Measurements from ENCODE around the gene CPT1C. TPM values are rescaled to one million over a fixed set of nuclear protein-coding genes. Genes with fewer than 3 reads are reported as not detected.

CPT1C gene
- total RNA-seq, 4 donors from 2014 or later = 0.44 to 4.1 (median 2.2) TPM

DNA sequence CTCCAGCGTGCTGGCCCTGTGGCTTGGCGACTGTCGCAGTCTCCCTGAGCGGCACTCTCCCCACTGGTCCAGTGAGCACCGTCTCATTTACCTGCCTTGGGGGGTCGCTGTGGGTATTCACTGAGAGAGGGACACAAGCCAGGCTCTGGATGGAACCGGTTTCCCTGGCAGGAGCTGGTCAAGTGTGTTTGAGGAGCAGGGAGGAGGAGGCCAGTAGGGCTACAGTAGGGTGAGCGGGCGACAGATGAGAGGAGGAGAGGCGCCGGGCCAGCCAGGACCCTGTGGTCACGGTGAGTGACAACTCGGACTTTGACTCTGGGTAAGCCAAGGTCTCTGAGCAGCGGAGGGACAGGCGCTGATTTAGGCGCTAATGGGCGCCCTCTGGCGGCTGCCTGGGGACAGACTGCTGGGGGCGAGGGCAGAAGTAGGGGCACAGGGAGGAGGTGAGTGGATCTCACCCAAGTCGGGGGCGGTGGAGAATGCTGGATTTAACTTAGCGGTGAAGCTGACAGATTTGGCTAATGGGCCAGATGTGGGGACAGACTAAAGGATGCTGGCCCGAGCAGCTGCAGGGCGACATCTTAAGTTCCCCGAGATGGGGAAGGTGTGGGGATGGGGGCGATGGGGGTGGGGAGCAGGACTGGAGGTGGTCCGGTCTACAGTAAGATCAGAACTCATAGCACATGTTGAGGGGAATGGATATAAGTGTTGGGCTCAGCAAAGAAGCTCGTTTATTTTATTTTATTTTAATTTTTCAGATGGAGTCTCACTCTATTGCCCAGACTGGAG lies 18.6 kb upstream of the CPT1C start:
- Histone ChIP-seq H3K4me3 (peak overlapping the region in 1 of 4 donors; percentile 9), H3K36me3 (peaks cover 0 to 33% (median 0%) of the 10 kb centered on the region in 3 donors), H3K27ac (peak overlapping the region in 3 of 4 donors; percentile 60 to 77 (median 64)), H3K9me3 (no peaks in the 10 kb centered on the region), H3K4me1 (peaks cover 0 to 23% (median 3%) of the 10 kb centered on the region in 4 donors), H3K27me3 (no peaks in the 10 kb centered on the region)
- DNase-seq (ENCODE audit: low spot score in 2 of 2) = peak; percentile 40 to 61
- TF ChIP-seq, protein P1, sequence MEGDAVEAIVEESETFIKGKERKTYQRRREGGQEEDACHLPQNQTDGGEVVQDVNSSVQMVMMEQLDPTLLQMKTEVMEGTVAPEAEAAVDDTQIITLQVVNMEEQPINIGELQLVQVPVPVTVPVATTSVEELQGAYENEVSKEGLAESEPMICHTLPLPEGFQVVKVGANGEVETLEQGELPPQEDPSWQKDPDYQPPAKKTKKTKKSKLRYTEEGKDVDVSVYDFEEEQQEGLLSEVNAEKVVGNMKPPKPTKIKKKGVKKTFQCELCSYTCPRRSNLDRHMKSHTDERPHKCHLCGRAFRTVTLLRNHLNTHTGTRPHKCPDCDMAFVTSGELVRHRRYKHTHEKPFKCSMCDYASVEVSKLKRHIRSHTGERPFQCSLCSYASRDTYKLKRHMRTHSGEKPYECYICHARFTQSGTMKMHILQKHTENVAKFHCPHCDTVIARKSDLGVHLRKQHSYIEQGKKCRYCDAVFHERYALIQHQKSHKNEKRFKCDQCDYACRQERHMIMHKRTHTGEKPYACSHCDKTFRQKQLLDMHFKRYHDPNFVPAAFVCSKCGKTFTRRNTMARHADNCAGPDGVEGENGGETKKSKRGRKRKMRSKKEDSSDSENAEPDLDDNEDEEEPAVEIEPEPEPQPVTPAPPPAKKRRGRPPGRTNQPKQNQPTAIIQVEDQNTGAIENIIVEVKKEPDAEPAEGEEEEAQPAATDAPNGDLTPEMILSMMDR (IDR thresholded peaks at IDR 0.05) = peak; percentile 83 to 97 (median 90)
- no peak for TF ChIP-seq EP300 (IDR thresholded peaks at IDR 0.05)
- 22 to 24% methylated on average over 28 of the region's 28 CpGs for WGBS, 2 donors

- peak; percentile 69 to 78 for DNase-seq (ENCODE audit: low spot score in 2 of 2)
- H3K27me3 ChIP-seq = no peaks in the 10 kb centered on the region
- peak overlapping the region; percentile 83 to 97 (median 96) for H3K27ac ChIP-seq
- peaks cover 0 to 61% (median 28%) of the 10 kb centered on the region in 4 donors for H3K4me1 ChIP-seq
- TF ChIP-seq EP300 (IDR thresholded peaks at IDR 0.05) (peak; percentile 72 to 81), POLR2A (IDR thresholded peaks at IDR 0.05) (no peak)
- TF ChIP-seq, protein P1 (IDR thresholded peaks at IDR 0.05) = no peak
- H3K4me3 ChIP-seq = peak overlapping the region; percentile 5 to 47 (median 36)
- H3K9me3 ChIP-seq = no peaks in the 10 kb centered on the region
- 1 to 4% methylated on average over 27 of the region's 27 CpGs for WGBS, 2 donors
- peaks cover 0 to 9% (median 0%) of the 10 kb centered on the region in 3 donors for H3K36me3 ChIP-seq
These were observed 14.7 kb upstream of the CPT1C start for GRCh38 chr19:49676136-49676783.

GRCh38 chr19:49676784-49677230 lies 14.1 kb upstream of the CPT1C start:
- Histone ChIP-seq H3K36me3 (peaks cover 0 to 10% (median 3%) of the 10 kb centered on the region in 3 donors), H3K4me3 (peak overlapping the region; percentile 66 to 100 (median 92)), H3K27ac (peak overlapping the region; percentile 95 to 97 (median 97)), H3K9me3 (no peaks in the 10 kb centered on the region), H3K4me1 (peaks cover 0 to 60% (median 28%) of the 10 kb centered on the region in 4 donors), H3K27me3 (no peaks in the 10 kb centered on the region)
- WGBS, 2 donors = 0 to 1% methylated on average over 17 to 31 of the region's 34 CpGs
- DNase-seq (ENCODE audit: low spot score in 2 of 2) = peak; percentile 100
- TF ChIP-seq EP300 (IDR thresholded peaks at IDR 0.05) (no peak), POLR2A (IDR thresholded peaks at IDR 0.05) (no peak)
- TF ChIP-seq, protein P1 (IDR thresholded peaks at IDR 0.05) = peak in 1 of 5 experiments; percentile 34

DNA sequence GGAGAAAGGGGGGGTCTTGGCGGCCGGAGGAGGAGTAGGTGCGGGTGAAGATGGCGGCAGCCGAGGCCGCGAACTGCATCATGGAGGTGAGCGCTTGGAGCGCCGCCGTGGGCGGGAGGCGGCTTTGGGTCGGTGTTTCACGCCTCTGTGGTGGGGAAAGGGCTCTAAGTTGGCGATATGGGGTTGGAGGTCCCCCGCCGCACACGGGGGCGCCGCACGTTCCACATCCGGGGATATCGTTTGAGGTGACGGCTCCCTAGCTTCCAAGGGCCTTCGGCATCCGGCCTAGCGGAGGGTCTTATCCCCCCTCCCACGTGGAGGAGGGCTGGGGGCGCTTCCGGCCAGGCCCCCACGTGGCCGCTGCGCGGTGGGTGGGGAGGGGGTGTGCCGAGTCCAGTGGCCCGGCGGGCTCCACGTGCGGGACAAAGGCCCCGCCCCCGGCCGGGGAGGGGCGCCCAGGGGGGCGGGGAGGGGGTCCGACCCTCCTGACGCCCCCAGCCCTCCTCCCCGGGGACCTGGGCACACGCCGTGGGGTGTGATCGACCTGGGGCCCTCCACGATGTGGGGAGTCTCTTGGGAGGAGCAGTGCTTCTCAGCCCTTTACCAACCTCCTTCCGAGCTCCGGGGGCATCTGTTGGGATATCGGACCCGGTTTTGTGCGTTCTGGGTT lies 13.6 kb upstream of the CPT1C start, which contains the start of gene PRMT1:
TSS of gene PRMT1 (plus strand) at position 41 of the 670 bp plus-strand sequence. CDS start at position 51, 10 bp downstream.
- peak within 1 kb of the TSS; percentile 95 to 97 (median 97) for H3K27ac ChIP-seq
- H3K36me3 ChIP-seq = peaks cover 0 to 16% (median 8%) of the 10 kb centered on the region in 3 donors
- H3K9me3 ChIP-seq = no peaks in the 10 kb centered on the region
- H3K27me3 ChIP-seq = no peaks in the 10 kb centered on the region
- 1 to 2% methylated on average over 37 to 48 of the region's 57 CpGs for WGBS, 2 donors
- H3K4me1 ChIP-seq = peaks cover 0 to 55% (median 28%) of the 10 kb centered on the region in 4 donors
- TF ChIP-seq, protein P1 (IDR thresholded peaks at IDR 0.05) = no peak
- peak in 1 of 2 donors; percentile 93 for TF ChIP-seq EP300 (IDR thresholded peaks at IDR 0.05)
- TF ChIP-seq POLR2A (IDR thresholded peaks at IDR 0.05) = peak; percentile 71 to 87
- H3K4me3 ChIP-seq = peak within 1 kb of the TSS; percentile 66 to 100 (median 92)
- no peak for DNase-seq (ENCODE audit: low spot score in 2 of 2)

Data from tibial nerve (tissue), 4 donors.